Activated T-helper 17 cell treated with anti-CD3 and anti-CD28 coated beads, Interleukin-2, amount 50 U/mL, for 72 hours (primary cell): ENCODE data around the gene SERPINH1. TPM values are rescaled to one million over a fixed set of nuclear protein-coding genes. Genes with fewer than 3 reads are reported as not detected.
"Not testable (repeated sequence)": the region's sequence is repeated elsewhere in the genome, so short reads cannot be mapped to it uniquely, and the experiment has no call there.

ENCODE experiments used
- ATAC-seq: fragments of 150-1000 bp; cut with Tn5 transposase; replicated peaks from 2 replicates; pipeline ENCODE4 v1.10.0; 2021; ENCODE audit warnings: mild to moderate bottlenecking, moderate library complexity
- H3K27ac Mint-ChIP-seq: one replicate; pipeline ENCODE4 v1.8.0; 2022; ENCODE audit warnings: mixed read lengths
- H3K27me3 Mint-ChIP-seq: one replicate; pipeline ENCODE4 v1.8.0; 2022; ENCODE audit warnings: mixed read lengths
- H3K36me3 Mint-ChIP-seq: one replicate; pipeline ENCODE4 v1.8.0; 2022; ENCODE audit warnings: low read depth, mild to moderate bottlenecking, mixed read lengths
- H3K4me1 Mint-ChIP-seq: one replicate; pipeline ENCODE4 v1.8.0; 2022; ENCODE audit warnings: mixed read lengths
- H3K4me3 Mint-ChIP-seq: one replicate; pipeline ENCODE4 v1.8.0; 2022; ENCODE audit warnings: mild to moderate bottlenecking, mixed read lengths
- H3K9me3 Mint-ChIP-seq: one replicate; pipeline ENCODE4 v1.8.0; 2022; ENCODE audit warnings: mixed read lengths
- total RNA-seq, 2 donors: library from RNA; stranded (reverse); gene quantifications; one replicate each; pipeline ENCODE4 v1.2.3, GENCODE V29; 2022

Gene SERPINH1
- total RNA-seq, 2 donors from 2014 or later: 8.8 to 10.2 TPM

DNA sequence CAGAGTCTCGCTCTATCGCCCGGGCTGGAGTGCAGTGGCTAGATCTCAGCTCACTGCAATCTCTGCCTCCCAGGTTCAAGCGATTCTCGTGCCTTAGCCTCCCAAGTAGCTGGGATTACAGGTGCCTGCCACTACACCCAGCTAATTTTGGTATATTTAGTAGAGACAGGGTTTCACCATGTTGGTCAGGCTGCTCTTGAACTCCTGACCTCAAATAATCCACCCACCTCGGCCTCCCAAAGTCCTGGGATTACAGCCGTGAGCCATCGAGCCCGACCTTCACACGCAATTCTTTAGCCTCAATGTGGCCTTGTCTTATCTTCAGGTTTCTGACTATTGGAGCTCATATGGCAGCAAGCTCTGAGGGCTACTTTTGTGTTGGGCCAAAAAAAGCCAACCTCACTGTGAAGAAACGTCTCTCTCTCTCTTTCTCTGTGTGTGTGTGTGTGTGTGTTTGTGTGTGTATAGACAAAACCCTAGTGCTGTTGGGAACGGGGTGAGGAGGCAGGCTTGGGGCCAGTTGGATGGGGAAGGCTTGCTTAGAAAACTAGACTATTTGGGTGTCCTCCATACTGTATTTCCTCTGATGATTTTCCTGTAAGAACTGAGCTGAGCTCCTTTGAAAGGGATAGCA lies 22.7 kb downstream of the SERPINH1 start:
- H3K4me1 Mint-ChIP-seq, ATAC-seq, H3K36me3 Mint-ChIP-seq, H3K9me3 Mint-ChIP-seq, H3K27me3 Mint-ChIP-seq: not testable (repeated sequence)
- Mint-ChIP-seq H3K27ac (peak overlapping the region; percentile 79), H3K4me3 (peak overlapping the region; percentile 68)

DNA sequence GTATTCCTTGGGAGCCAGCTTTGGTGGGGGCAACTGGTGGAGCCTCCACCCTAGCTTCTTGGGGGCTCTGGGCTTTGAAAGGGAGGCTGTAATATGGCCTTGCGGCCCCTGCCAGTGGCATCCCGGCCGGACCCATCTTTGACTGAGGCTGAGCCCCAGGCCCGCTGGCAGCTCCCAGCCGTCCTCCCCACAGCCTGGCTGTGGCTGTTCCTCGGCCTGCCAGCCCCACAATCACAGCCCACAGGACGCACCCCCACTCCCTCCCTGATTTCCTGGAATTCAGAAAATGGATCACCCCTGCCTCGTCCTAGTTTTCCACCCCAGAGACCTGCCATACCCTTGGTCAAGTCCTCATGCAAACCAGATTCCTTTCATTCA lies 23.2 kb downstream of the SERPINH1 start:
- H3K4me1 Mint-ChIP-seq: peaks cover 6% of the 10 kb centered on the region
- peak overlapping the region; percentile 8 for H3K4me3 Mint-ChIP-seq
- no peaks in the 10 kb centered on the region for H3K27me3 Mint-ChIP-seq
- H3K9me3 Mint-ChIP-seq: no peaks in the 10 kb centered on the region
- no peaks in the 10 kb centered on the region for H3K36me3 Mint-ChIP-seq
- no peak overlapping the region for H3K27ac Mint-ChIP-seq
- no peak for ATAC-seq

DNA sequence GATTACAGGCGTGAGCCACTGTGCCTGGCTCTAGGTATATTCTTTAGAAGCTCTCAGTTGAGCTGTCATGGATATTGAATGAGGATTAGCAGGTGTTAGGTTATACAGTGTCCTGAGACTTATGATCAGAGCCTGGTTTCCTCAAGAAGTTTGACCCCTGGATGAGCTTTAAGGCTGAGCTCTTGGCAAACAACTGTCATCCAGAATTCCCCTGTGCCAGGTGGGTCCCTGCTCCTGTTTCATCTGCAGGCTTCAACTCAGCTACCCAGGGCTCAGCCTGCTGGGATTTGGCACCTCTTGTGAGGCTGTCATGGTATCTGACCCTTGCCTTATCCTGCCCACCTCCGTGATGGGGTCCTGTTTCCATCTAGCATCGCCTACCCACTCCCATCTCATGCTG lies 24.3 kb downstream of the SERPINH1 start:
- Mint-ChIP-seq H3K36me3 (no peaks in the 10 kb centered on the region), H3K4me1 (peaks cover 6% of the 10 kb centered on the region), H3K4me3 (no peak overlapping the region), H3K27ac (no peak overlapping the region), H3K9me3 (no peaks in the 10 kb centered on the region), H3K27me3 (no peaks in the 10 kb centered on the region)
- ATAC-seq: no peak

- H3K4me1 Mint-ChIP-seq: peaks cover 12% of the 10 kb centered on the region
- no peaks in the 10 kb centered on the region for H3K9me3 Mint-ChIP-seq
- no peak for ATAC-seq
- H3K27ac Mint-ChIP-seq: no peak overlapping the region
- H3K36me3 Mint-ChIP-seq: no peaks in the 10 kb centered on the region
- H3K27me3 Mint-ChIP-seq: no peaks in the 10 kb centered on the region
- H3K4me3 Mint-ChIP-seq: no peak overlapping the region
Observed at GRCh38 chr11:75588051-75588481, 26.0 kb downstream of the SERPINH1 start.

DNA sequence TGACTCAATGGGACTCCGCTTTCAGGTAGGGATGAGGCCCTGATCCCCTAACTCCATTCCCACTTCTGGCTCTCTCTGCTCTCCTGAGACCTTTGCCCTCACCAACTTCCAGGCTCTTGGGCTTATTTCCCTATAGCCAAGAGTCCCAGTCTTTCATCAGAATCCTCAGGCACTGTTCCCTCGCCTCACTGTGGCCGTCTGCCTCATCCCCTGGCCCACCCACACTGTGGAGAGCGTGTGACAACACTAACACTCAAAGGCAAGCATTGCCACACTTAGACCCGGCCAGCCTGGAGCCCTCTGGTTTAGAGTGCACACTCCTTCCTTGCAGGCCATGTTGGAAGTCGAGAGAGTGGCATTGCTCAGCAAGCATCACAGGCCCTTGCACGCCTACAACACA lies 27.0 kb downstream of the SERPINH1 start:
- Mint-ChIP-seq H3K9me3 (no peaks in the 10 kb centered on the region), H3K4me3 (no peak overlapping the region), H3K4me1 (peaks cover 12% of the 10 kb centered on the region), H3K27me3 (no peaks in the 10 kb centered on the region), H3K27ac (no peak overlapping the region), H3K36me3 (no peaks in the 10 kb centered on the region)
- no peak for ATAC-seq

GRCh38 chr11:75589933-75590332 lies 27.9 kb downstream of the SERPINH1 start:
- ATAC-seq: no peak
- no peaks in the 10 kb centered on the region for H3K36me3 Mint-ChIP-seq
- peaks cover 12% of the 10 kb centered on the region for H3K4me1 Mint-ChIP-seq
- no peak overlapping the region for H3K4me3 Mint-ChIP-seq
- no peaks in the 10 kb centered on the region for H3K9me3 Mint-ChIP-seq
- H3K27ac Mint-ChIP-seq: no peak overlapping the region
- H3K27me3 Mint-ChIP-seq: no peaks in the 10 kb centered on the region

- no peaks in the 10 kb centered on the region for H3K36me3 Mint-ChIP-seq
- no peak for ATAC-seq
- H3K27ac Mint-ChIP-seq: no peak overlapping the region
- H3K27me3 Mint-ChIP-seq: peaks cover 3% of the 10 kb centered on the region
- H3K4me1 Mint-ChIP-seq: peaks cover 19% of the 10 kb centered on the region
- H3K4me3 Mint-ChIP-seq: no peak overlapping the region
- no peaks in the 10 kb centered on the region for H3K9me3 Mint-ChIP-seq
Observed at GRCh38 chr11:75591371-75591770, 29.3 kb downstream of the SERPINH1 start.

GRCh38 chr11:75591966-75592365 lies 29.9 kb downstream of the SERPINH1 start:
- no peak overlapping the region for H3K4me3 Mint-ChIP-seq
- H3K27ac Mint-ChIP-seq: peak overlapping the region; percentile 1
- no peaks in the 10 kb centered on the region for H3K9me3 Mint-ChIP-seq
- H3K36me3 Mint-ChIP-seq: no peaks in the 10 kb centered on the region
- no peak for ATAC-seq
- H3K4me1 Mint-ChIP-seq: peaks cover 19% of the 10 kb centered on the region
- peaks cover 3% of the 10 kb centered on the region for H3K27me3 Mint-ChIP-seq

DNA sequence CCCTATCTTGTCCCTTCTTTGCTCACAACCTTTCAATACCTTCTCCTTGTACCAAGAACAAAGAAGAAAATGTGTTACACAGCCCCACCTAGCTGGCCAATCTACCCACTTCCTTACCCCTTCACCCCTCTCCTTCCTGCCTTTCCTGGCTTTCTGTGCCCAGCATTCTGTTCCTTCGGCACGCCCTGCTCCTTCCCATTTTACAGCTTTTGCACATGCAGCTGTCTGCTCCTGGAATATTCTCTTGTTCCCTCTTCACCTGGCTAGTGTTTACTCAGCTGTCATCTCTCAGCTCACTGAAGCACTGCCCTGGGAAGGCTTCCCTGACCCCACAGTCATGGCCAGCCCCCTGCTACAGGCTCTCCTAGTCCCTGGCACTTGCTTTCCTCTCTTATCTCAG lies 30.7 kb downstream of the SERPINH1 start:
- peaks cover 19% of the 10 kb centered on the region for H3K4me1 Mint-ChIP-seq
- ATAC-seq: no peak
- H3K9me3 Mint-ChIP-seq: no peaks in the 10 kb centered on the region
- peaks cover 3% of the 10 kb centered on the region for H3K27me3 Mint-ChIP-seq
- H3K27ac Mint-ChIP-seq: peak overlapping the region; percentile 1
- H3K4me3 Mint-ChIP-seq: no peak overlapping the region
- no peaks in the 10 kb centered on the region for H3K36me3 Mint-ChIP-seq

- no peak for ATAC-seq
- peaks cover 3% of the 10 kb centered on the region for H3K27me3 Mint-ChIP-seq
- H3K4me1 Mint-ChIP-seq: peaks cover 19% of the 10 kb centered on the region
- no peak overlapping the region for H3K4me3 Mint-ChIP-seq
- H3K9me3 Mint-ChIP-seq: no peaks in the 10 kb centered on the region
- no peak overlapping the region for H3K27ac Mint-ChIP-seq
- H3K36me3 Mint-ChIP-seq: no peaks in the 10 kb centered on the region
Observed at GRCh38 chr11:75593286-75593915, 31.3 kb downstream of the SERPINH1 start.

DNA sequence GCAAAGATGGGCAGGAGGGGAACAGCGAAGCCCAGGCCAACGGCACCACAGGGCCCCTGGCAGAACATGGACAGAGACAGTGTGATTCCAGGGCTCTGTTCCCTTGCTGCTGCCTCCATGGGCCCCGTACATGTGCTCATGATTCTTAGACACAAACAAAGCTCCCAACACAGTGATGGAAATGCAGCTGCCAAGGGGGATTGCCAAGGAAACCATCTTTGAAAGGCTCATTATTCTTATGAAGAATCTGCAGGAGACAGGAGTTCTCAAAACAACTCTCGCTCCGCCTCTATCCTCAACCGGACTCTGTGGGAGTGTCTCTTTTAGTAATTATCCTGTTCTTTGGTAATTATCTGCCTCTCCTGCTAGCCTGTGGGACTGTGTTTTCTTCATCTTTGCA lies 32.2 kb downstream of the SERPINH1 start:
- Mint-ChIP-seq H3K27me3 (peaks cover 3% of the 10 kb centered on the region), H3K9me3 (no peaks in the 10 kb centered on the region), H3K4me3 (no peak overlapping the region), H3K27ac (no peak overlapping the region), H3K36me3 (no peaks in the 10 kb centered on the region), H3K4me1 (peaks cover 19% of the 10 kb centered on the region)
- ATAC-seq: no peak

GRCh38 chr11:75595429-75595828 lies 33.4 kb downstream of the SERPINH1 start:
- ATAC-seq: no peak
- Mint-ChIP-seq H3K27me3 (peaks cover 3% of the 10 kb centered on the region), H3K4me3 (no peak overlapping the region), H3K27ac (peak overlapping the region; percentile 6), H3K4me1 (peaks cover 19% of the 10 kb centered on the region), H3K36me3 (no peaks in the 10 kb centered on the region), H3K9me3 (no peaks in the 10 kb centered on the region)

- no peak for ATAC-seq
- Mint-ChIP-seq H3K27me3 (peaks cover 3% of the 10 kb centered on the region), H3K4me1 (peaks cover 18% of the 10 kb centered on the region), H3K27ac (no peak overlapping the region), H3K36me3 (no peaks in the 10 kb centered on the region), H3K9me3 (no peaks in the 10 kb centered on the region), H3K4me3 (no peak overlapping the region)
Observed at GRCh38 chr11:75596914-75597313, 34.9 kb downstream of the SERPINH1 start.

DNA sequence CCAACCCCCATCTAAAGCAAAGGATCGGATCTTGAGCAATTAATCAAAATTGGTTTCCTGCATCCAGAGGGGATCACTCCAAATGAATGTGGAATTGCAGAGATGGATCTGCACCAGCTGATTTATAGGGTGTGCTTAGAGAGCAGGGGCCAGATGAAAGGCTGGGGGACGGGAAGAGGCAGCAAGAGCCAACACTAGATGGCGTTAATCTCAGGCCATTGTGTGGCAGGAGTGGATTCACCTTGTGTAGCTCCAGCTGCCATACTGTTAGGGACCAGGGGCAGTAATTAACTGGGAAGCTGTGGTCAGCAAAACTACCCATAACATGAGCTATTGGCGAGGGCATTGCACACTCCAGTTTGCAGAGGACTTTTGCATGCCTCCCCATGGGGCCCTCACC lies 35.6 kb downstream of the SERPINH1 start:
- H3K9me3 Mint-ChIP-seq: no peaks in the 10 kb centered on the region
- H3K4me1 Mint-ChIP-seq: peaks cover 11% of the 10 kb centered on the region
- no peaks in the 10 kb centered on the region for H3K36me3 Mint-ChIP-seq
- H3K27me3 Mint-ChIP-seq: peaks cover 3% of the 10 kb centered on the region
- no peak for ATAC-seq
- H3K4me3 Mint-ChIP-seq: no peak overlapping the region
- no peak overlapping the region for H3K27ac Mint-ChIP-seq

DNA sequence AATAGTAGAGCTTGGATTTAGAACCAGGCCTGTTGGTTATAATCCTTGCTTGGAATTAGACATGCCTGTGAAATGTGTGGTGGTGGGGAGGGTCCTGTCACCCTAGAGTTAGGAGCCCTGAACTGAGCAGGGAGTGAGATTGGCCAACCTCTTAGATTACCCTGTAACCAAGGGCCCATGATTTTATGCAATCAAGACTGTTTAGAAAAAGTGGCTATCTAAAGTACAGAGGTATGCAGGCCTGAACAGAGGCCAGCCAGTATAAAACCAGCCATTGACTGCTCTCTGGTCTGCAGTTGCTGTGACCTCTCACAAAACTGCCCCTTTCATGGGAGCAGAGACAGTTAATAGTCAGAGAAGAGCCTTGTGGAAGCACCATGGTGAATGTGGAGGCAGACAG lies 36.2 kb downstream of the SERPINH1 start:
- no peak for ATAC-seq
- H3K27me3 Mint-ChIP-seq: peaks cover 7% of the 10 kb centered on the region
- H3K27ac Mint-ChIP-seq: no peak overlapping the region
- H3K4me1 Mint-ChIP-seq: peaks cover 7% of the 10 kb centered on the region
- no peak overlapping the region for H3K4me3 Mint-ChIP-seq
- no peaks in the 10 kb centered on the region for H3K9me3 Mint-ChIP-seq
- no peaks in the 10 kb centered on the region for H3K36me3 Mint-ChIP-seq
